Globus pallidus (tissue), 1 donor: Measurements from ENCODE around the gene AP4S1.
A peak's percentile ranks its signal among the peaks of the same experiment; 100 is the strongest.
"Not testable (repeated sequence)": the region's sequence is repeated elsewhere in the genome, so short reads cannot be mapped to it uniquely, and the experiment has no call there.

Experiments
- DNase-seq: peaks from one replicate; pipeline ENCODE4 v3.0.0-alpha.2; 2015; ENCODE audit warnings: low spot score

Gene AP4S1

DNA sequence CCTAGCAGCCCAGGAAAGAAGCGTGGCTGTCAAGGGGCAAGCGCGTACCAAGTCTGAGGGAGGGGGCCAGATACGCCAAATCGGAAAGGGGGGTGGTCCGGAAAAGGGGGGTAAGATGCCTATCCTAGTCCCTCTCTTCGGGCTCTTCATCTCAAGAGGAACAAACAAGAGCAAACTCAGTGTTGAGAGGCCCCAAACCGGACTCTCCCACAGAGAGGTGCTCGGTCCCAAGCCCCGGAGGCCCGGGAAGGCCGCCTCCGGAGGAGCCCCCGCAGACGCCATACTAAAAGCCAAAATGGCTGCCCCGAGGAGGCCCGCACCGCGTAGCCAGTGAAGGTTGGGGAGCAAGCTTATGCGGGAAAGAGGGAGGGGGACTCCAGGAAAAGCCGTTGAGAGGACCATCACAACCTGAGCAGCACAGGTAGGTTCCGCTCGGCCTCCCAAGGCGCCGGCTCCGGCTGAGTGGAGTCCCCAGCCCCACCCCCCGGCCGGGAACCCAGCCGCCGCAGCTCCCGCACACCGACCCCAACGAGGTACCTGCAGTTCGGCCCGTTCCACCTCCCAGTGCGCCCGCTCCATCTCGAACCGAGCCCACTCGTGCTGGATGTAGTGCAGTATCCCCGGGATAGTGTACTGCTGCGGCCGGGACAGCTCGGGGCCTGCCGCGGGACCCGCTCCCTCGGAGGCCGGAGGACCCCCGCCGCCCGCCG is at the start of gene AP4S1:
TSS of gene AP4S1 (plus strand) at position 283 of the 710 bp plus-strand sequence. CDS start 40,548 bp downstream, outside the sequence.
- DNase-seq = peak; percentile 46

DNA sequence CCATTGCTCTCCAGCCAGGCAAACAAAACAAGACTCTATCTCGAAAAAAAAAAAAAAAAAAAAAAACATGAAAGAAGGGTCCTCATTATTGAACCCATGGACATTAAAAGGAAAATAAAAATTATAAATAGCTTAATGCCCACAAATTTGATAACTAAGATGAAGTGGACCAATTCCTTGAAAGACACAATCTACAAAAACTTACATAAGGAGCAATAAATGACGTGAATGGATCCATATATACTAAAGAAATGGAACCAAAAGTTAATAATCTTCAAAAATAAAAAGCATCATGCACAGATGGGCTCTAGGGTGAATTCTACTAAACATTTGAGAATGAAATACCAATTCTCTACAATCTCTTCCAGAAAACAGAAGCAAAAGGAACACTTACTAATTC is 47.7 kb upstream of the AP4S1 start:
- no peak for DNase-seq

DNA sequence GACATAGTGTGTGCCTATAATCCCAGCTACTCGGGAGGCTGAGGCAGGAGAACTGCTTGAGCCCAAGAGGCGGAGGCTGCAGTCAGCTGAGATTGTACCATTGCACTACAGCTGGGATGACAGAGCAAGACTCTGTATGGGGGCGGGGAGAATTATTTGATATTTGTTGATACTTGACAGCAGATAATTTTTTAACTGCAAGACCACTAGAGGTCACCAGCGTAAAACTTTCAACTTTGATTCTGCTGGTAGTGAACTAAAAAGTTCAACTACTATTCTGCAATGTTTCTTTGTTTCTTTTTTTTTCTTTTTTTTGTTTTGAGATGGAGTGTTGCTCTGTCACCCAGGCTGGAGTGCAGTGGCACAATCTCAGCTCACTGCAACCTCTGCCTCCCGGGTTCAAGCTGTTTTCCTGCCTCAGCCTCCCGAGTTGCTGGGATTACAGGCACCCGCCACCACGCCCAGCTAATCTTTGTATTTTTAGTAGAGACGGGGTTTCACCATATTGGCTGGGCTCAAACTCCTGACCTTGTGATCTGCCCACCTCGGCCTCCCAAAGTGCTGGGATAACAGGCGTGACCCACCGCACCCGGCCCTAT is 45.2 kb upstream of the AP4S1 start:
- peak; percentile 65 for DNase-seq

GRCh38 chr14:30980980-30981379 is 44.5 kb upstream of the AP4S1 start:
- DNase-seq = no peak

- no peak for DNase-seq
These were observed 42.9 kb upstream of the AP4S1 start for GRCh38 chr14:30982533-30982932.

- no peak for DNase-seq
These were observed 41.6 kb upstream of the AP4S1 start for GRCh38 chr14:30983858-30984257.

DNA sequence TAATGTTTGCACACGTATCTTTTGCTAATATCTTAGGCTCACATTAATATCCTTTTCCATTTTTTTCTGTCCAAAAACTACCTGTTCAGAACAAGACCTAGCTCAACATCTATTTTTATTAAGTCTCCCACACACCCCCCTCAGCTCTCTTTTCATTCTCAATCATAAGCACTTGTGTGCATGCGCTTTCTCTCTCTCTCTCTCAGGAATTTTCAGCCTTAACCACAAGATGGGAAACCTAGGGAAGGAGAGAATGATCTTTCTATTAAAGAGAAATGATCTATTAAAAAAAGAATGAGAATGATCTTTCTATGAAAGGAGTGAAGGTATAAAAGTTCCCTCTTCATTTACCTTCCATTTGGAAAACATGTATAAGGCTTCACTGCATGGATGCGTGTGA is 39.7 kb upstream of the AP4S1 start:
- DNase-seq = no peak

GRCh38 chr14:30988509-30988908 is 36.9 kb upstream of the AP4S1 start:
- no peak for DNase-seq

GRCh38 chr14:30990770-30991169 is 34.7 kb upstream of the AP4S1 start:
- no peak for DNase-seq

GRCh38 chr14:30991408-30991807 is 34.0 kb upstream of the AP4S1 start:
- DNase-seq = no peak

GRCh38 chr14:30993071-30993470 is 32.4 kb upstream of the AP4S1 start:
- DNase-seq = no peak

DNA sequence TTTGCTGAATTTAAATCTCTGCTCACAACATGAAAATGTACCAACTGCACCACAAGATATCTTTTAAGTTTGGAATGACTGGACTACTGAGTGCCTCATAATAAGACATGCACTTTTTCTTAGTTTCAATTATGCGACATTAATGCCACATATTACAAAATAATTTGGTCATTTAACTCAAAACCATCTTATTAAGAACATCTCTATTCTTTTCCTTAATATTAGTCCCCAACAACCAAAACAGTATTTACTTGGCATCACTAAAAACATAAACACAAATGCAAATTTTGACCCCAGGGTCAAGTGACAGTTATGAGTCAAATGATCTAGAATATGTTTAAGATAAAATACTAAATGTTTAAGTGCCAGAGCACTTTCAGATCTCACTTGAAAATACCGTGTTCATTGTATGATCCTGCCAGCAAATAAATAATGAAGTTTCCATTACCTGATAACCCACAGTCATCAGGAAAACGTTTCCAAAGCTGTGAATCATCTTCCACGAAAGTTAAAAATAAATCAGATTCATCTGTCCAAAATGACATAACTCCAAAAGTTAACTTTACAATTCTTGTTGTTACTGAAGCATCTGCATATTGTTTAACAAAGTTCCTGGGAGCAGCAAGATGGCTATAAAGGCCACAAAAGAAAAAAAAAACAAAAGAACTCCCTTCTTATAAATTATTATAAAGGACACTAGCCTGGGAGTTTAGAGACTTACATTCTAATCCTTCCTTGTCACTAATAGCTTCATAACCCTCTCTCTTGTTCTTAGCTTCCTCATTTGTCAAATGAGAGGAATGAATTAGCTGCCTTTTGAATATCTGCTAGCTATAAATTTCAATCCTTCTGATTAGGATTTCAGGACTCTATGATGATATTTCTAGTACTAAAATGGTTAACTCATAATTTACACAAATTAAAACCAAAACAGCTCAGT is 30.5 kb upstream of the AP4S1 start:
- no peak for DNase-seq

- DNase-seq = no peak
These were observed 29.8 kb upstream of the AP4S1 start for GRCh38 chr14:30995689-30996088.

GRCh38 chr14:30996892-30997659 is 28.4 kb upstream of the AP4S1 start:
- no peak for DNase-seq

GRCh38 chr14:30998100-30998706 is 27.2 kb upstream of the AP4S1 start:
- no peak for DNase-seq

- DNase-seq = no peak
These were observed 26.2 kb upstream of the AP4S1 start for GRCh38 chr14:30999038-30999773.

DNA sequence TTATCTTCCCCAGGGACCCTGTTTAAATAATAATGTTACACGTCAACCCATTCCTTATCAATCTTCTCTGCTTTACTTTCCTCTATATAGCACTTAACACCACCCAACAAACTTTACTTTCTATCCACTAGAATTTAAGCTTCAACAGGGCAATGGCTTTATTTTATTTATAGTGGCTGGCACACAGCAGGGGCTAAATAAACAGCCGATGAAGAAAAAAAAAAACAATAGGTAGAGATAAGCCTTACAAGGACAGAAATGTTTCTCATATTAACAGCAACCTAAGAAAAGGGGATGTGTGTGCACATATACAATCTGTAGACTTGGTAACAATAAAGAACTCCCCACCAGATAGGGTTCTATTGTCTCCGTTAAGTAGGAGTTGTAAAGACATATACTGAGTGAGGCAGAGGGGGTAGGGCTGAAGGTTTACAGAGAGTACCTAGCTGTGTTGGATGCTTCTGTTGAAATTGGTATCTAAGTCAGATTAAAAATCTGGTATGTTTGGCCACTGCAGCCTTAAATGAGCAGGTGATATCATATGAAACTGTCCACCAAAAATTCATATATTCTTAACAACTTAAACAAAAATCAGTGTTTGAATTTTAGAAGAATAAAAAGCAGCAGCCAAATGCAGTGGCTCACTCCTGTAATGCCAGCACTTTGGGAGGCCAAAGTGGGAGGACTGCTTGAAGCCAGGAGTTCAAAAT is 24.7 kb upstream of the AP4S1 start:
- no peak for DNase-seq

DNA sequence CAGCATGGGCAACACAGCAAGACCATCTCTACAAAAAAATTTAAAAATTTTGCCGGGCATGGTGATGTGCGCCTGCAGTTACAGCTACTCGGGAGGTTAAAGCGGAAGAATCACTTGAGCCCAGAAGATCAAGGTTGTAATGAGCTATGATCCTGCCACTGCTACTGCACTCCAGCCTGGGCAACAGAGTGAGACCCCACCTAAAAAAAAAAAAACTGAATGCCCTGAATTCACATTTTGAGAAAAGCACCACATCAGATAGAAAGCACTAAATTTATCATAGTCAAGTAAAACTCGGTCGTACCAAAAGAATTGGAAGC is 24.1 kb upstream of the AP4S1 start:
- no peak for DNase-seq

- no peak for DNase-seq
These were observed 22.2 kb upstream of the AP4S1 start for GRCh38 chr14:31003284-31003683.

- not testable (repeated sequence) for DNase-seq
These were observed 21.4 kb upstream of the AP4S1 start for GRCh38 chr14:31004007-31004406.
